Psoas muscle (tissue), 8 donors: ENCODE data around the gene PHACTR3. TPM values are rescaled to one million over a fixed set of nuclear protein-coding genes. Genes with fewer than 3 reads are reported as not detected.

Experiments used
- ATAC-seq, 4 donors: fragments of 200-7000 bp; cut with Tn5 transposase; one replicate each; pipeline ENCODE4 v1.9.1; 2020; ENCODE audit warnings: moderate library complexity in 3 of 4, mild to moderate bottlenecking in 2 of 4
- DNase-seq, 2 donors: peaks; one replicate each; pipeline ENCODE4 v3.0.0-alpha.2; 2020
- H3K27ac ChIP-seq: fragments of 200-600 bp; one replicate; pipeline ENCODE4 v1.8.0; 2022
- H3K27me3 ChIP-seq, 3 donors: fragments of 200-600 bp in 1 of 3; one replicate each; pipeline versions ENCODE4 v1.6.1 to v1.8.0; 2013 to 2022; ENCODE audit warnings: low read length in 2 of 3, mild to moderate bottlenecking in 2 of 3, moderate library complexity in 1 of 3; ENCODE audit not compliant: insufficient read depth in 3 of 3
- H3K36me3 ChIP-seq, 2 donors: fragments of 200-600 bp in 1 of 2; one replicate each; pipeline versions ENCODE4 v1.6.1 to v1.8.0; 2013 to 2022; ENCODE audit warnings: low read depth in 1 of 2, mild to moderate bottlenecking in 1 of 2, moderate library complexity in 1 of 2; ENCODE audit not compliant: insufficient read depth in 1 of 2
- H3K4me1 ChIP-seq: fragments of 200-600 bp; one replicate; pipeline ENCODE4 v1.8.0; 2022
- H3K4me3 ChIP-seq: fragments of 200-600 bp; one replicate; pipeline ENCODE4 v1.8.0; 2022; ENCODE audit warnings: mild to moderate bottlenecking
- H3K9me3 ChIP-seq: fragments of 200-600 bp; one replicate; pipeline ENCODE4 v1.8.0; 2022
- CTCF ChIP-seq: fragments of 200-600 bp; IDR thresholded peaks from one replicate; pipeline ENCODE4 v1.8.0; 2022; ENCODE audit warnings: antibody characterized with exemption
- WGBS, 3 donors: extraction: QIAGEN DNeasy Blood & Tissue Kit; methylation state at CpG; one replicate each; pipeline versions ENCODE4 v1.1.6 to v1.1.7; 2013; 5-methylcytosine and 5-hydroxymethylcytosine counted together
- intact Hi-C, 2 donors: fragments of 100-400 bp; cut with DNase I; formaldehyde crosslinking; loops; one replicate each; pipeline versions ENCODE4 v1.11.0 to v1.14.2; 2022
- polyA plus RNA-seq, 3 donors: library from polyadenylated mRNA; stranded (reverse); fragments of 200-250 nt; gene quantifications; one replicate each; pipeline ENCODE4 v1.2.3, GENCODE V29; 2013
- total RNA-seq, 4 donors: library from RNA; stranded (reverse); fragmentation: NEBNext Ultra II Directional in 2 of 4; extraction: Animal tissue kit (Norgen Biotek cat#: 25700) in 2 of 4; gene quantifications; one replicate each; pipeline versions ENCODE4 v1.2.1 to v1.2.4, GENCODE V29; 2021 to 2023
- donor health status: healthy with polysubstance abuse.
- donor health status: DM: no; HTN: no; CAD: no; lungs with moderate emphysema.
- donor health status: Bipolar disorder and iron deficiency.
- donor health status: healthy.
- donor health status: DM: yes; HTN: yes; CAD: no.
- donor health status: DM: no; HTN: no; CAD: no.
- donor health status: DM: no; HTN: no; CAD: no.
- donor health status: DM: yes; HTN: yes; CAD: no.

The PHACTR3 gene
- total and polyA plus RNA-seq, 7 donors, result 0.10 to 0.46 (median 0.15) TPM; not detected in 3

GRCh38 chr20:59682603-59683002 lies 78.3 kb downstream of the PHACTR3 start:
- no peak for TF ChIP-seq CTCF
- no peak overlapping the region for H3K27ac ChIP-seq
- DNase-seq, result no peak
- ATAC-seq, result no peak
- no peaks in the 10 kb centered on the region for H3K4me1 ChIP-seq
- H3K4me3 ChIP-seq, result no peak overlapping the region
- WGBS, 3 donors, result 72 to 77% (median 75%) methylated on average over 10 of the region's 10 CpGs
- no peaks in the 10 kb centered on the region for H3K36me3 ChIP-seq
- intact Hi-C loops, result no loop called here
- peaks cover 0 to 10% (median 0%) of the 10 kb centered on the region in 3 donors for H3K27me3 ChIP-seq
- H3K9me3 ChIP-seq, result no peaks in the 10 kb centered on the region

- DNase-seq (no peak), ATAC-seq (no peak)
- no peaks in the 10 kb centered on the region for H3K36me3 ChIP-seq
- no peak overlapping the region for H3K27ac ChIP-seq
- H3K9me3 ChIP-seq, result no peaks in the 10 kb centered on the region
- intact Hi-C loops, result no loop called here
- H3K4me3 ChIP-seq, result no peak overlapping the region
- 76 to 89% (median 84%) methylated on average over 7 of the region's 7 CpGs for WGBS, 3 donors
- no peak for TF ChIP-seq CTCF
- H3K4me1 ChIP-seq, result no peaks in the 10 kb centered on the region
- peaks cover 0 to 8% (median 0%) of the 10 kb centered on the region in 3 donors for H3K27me3 ChIP-seq
These were observed 78.8 kb downstream of the PHACTR3 start for GRCh38 chr20:59683181-59683580.

- H3K4me1 ChIP-seq, result no peaks in the 10 kb centered on the region
- H3K9me3 ChIP-seq, result no peaks in the 10 kb centered on the region
- ATAC-seq (no peak), DNase-seq (no peak)
- TF ChIP-seq CTCF, result no peak
- WGBS, 3 donors, result 84 to 86% (median 84%) methylated on average over 9 of the region's 9 CpGs
- intact Hi-C loops, result no loop called here
- peaks cover 0 to 4% (median 0%) of the 10 kb centered on the region in 3 donors for H3K27me3 ChIP-seq
- no peak overlapping the region for H3K27ac ChIP-seq
- H3K36me3 ChIP-seq, result no peaks in the 10 kb centered on the region
- H3K4me3 ChIP-seq, result no peak overlapping the region
These were observed 80.4 kb downstream of the PHACTR3 start for GRCh38 chr20:59684685-59685242.

DNA sequence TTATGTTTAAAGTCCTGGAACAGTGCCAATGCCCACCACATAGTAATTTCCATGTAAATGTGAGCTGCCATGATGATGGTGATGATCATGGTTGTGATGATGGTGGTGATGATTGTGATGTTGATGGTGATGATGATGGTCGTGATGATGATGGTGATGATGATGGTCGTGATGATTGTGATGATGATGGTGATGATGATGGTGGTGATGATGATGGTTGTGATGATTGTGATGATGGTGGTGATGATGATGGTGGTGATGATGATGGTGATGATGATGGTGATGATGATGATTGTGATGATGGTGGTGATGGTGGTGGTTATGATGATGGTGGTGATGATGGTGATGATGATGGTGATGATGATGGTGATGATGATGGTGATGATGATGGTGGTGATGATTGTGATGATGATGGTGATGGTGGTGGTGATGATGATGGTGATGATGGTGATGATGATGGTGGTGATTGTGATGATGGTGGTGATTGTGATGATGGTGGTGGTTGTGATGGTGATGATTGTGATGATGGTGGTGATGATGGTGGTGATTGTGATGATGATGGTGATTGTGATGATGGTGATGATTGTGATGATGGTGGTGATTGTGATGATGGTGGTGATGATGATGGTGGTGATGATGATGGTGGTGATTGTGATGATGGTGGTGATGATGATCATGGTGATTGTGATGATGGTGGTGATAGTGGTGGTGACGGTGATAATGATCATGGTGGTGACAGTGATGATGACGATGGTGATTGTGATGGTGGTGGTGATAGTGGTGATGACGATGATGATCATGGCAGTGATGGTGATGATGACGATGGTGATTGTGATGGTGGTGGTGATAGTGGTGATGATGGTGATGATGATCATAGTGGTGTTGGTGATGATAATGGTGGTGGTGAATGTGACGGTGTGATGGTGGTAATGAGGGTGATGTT lies 82.3 kb downstream of the PHACTR3 start:
- Histone ChIP-seq H3K36me3 (no peaks in the 10 kb centered on the region), H3K27ac (no peak overlapping the region), H3K4me1 (no peaks in the 10 kb centered on the region), H3K9me3 (no peaks in the 10 kb centered on the region), H3K27me3 (peaks cover 0 to 4% (median 0%) of the 10 kb centered on the region in 3 donors), H3K4me3 (no peak overlapping the region)
- no peak for DNase-seq
- ATAC-seq, result no peak
- intact Hi-C loops, result no loop called here
- TF ChIP-seq CTCF, result no peak
- WGBS, 3 donors, result 96 to 98% (median 97%) methylated on average over 7 of the region's 7 CpGs
